ENCODE results near the gene LRMDA.

DNA sequence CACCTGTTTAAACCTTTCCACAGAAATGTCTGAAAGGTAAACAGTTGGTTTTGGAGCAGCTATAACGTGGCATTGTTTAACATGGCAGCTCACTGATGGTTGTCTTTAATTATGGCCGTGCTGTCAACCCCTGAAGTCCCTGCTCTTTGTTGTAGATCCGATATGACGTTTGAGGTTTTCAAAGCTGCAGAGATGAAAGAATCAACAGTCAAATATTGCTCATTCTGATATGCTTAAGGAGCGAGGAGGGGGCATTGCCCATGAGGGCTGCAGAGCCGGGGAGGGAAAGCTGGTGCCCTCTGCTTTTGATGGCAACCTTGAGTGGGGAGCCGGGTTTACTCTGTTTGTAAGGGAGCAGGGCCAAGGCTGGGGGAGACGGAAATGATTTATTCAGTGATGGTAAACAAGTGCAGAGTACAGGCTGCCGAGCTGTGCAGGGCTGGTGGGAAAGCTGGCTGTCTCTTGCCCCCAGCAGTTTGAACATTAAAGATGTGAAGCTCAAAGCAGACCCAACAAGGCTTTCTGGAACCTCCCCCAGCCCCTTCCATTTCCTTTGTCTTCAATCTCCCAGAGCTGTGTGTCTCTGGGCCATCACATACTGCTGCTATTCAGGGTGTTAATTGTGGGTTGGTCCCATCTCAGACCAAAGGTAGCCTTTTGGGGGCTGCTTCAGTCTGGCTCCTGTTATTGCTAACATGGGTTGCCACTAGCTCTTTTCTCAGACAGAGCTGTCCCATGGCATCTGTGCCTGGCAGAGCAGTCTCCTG lies 345.5 kb downstream of the LRMDA start:
- no peak for TF ChIP-seq EZH2phosphoT487 (IDR thresholded peaks at IDR 0.05; ENCODE audit: borderline replicate concordance)
- TF ChIP-seq, protein P1, sequence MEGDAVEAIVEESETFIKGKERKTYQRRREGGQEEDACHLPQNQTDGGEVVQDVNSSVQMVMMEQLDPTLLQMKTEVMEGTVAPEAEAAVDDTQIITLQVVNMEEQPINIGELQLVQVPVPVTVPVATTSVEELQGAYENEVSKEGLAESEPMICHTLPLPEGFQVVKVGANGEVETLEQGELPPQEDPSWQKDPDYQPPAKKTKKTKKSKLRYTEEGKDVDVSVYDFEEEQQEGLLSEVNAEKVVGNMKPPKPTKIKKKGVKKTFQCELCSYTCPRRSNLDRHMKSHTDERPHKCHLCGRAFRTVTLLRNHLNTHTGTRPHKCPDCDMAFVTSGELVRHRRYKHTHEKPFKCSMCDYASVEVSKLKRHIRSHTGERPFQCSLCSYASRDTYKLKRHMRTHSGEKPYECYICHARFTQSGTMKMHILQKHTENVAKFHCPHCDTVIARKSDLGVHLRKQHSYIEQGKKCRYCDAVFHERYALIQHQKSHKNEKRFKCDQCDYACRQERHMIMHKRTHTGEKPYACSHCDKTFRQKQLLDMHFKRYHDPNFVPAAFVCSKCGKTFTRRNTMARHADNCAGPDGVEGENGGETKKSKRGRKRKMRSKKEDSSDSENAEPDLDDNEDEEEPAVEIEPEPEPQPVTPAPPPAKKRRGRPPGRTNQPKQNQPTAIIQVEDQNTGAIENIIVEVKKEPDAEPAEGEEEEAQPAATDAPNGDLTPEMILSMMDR (conservative IDR thresholded peaks at IDR 0.05; ENCODE audit: low read length): no peak

Measured in Loucy (cell line).